IMR-90 (cell line): ENCODE measurements around the gene SLC26A1. TPM values are rescaled to one million over a fixed set of nuclear protein-coding genes. Genes with fewer than 3 reads are reported as not detected.

Experiments used
- ATAC-seq: fragments of 200-7000 bp; cut with Tn5 transposase; 2 replicates; pipeline ENCODE4 v1.9.1; 2020; ENCODE audit warnings: low read depth, mild to moderate bottlenecking, moderate library complexity
- BruUV-seq: library from RNA; stranded (reverse); fragments of 400-500 nt; replicated peaks from 2 replicates; lab custom pipeline; 2021; lab: Mats Ljungman, UMichigan
- CTCF ChIA-PET: fragments of 300-600 bp; formaldehyde crosslinking; extraction: SDS; loops from one replicate; lab custom pipeline; 2021; ENCODE audit warnings: antibody characterized with exemption; lab: Yijun Ruan, JAX
- POLR2A ChIA-PET: fragments of 300-600 bp; sonication (Branson Sonifier 250); formaldehyde crosslinking; loops from one replicate; lab custom pipeline; 2022; ENCODE audit warnings: antibody characterized with exemption; ENCODE audit not compliant: unreplicated experiment; lab: Charles Lee
- DNase-seq: peaks from one replicate; pipeline ENCODE4 v3.0.0; 2013
- H2AFZ ChIP-seq: replicated peaks from 2 replicates; pipeline ENCODE3; 2013; ENCODE audit warnings: low read length, mild to moderate bottlenecking; ENCODE audit not compliant: poor library complexity
- H2AK5ac ChIP-seq: 2 replicates; pipeline ENCODE4 v1.6.1; 2013; ENCODE audit warnings: low read depth, low read length, inconsistent platforms
- H2AK9ac ChIP-seq: replicated peaks from 2 replicates; pipeline ENCODE3; 2013; ENCODE audit warnings: mild to moderate bottlenecking, low read depth, low read length, moderate library complexity; ENCODE audit not compliant: poor library complexity
- H2BK120ac ChIP-seq: 2 replicates; pipeline ENCODE4 v1.6.1; 2013; ENCODE audit warnings: low read depth, low read length, inconsistent platforms
- H2BK15ac ChIP-seq: 3 replicates; pipeline ENCODE4 v1.6.1; 2013; ENCODE audit warnings: low read depth, low read length, inconsistent platforms
- H2BK20ac ChIP-seq: 2 replicates; pipeline ENCODE4 v1.6.1; 2013; ENCODE audit warnings: low read depth, mild to moderate bottlenecking, inconsistent platforms, low read length, moderate library complexity
- H2BK5ac ChIP-seq: 2 replicates; pipeline ENCODE4 v1.6.1; 2013; ENCODE audit warnings: mild to moderate bottlenecking, low read depth, low read length, inconsistent platforms; ENCODE audit not compliant: poor library complexity, severe bottlenecking
- H3K14ac ChIP-seq: replicated peaks from 2 replicates; pipeline ENCODE4 v1.6.1; 2013; ENCODE audit warnings: low read depth, low read length, inconsistent platforms
- H3K18ac ChIP-seq: 2 replicates; pipeline ENCODE4 v1.6.1; 2013; ENCODE audit warnings: low read depth, low read length, control low read depth
- H3K23ac ChIP-seq: 2 replicates; pipeline ENCODE4 v1.6.1; 2013; ENCODE audit warnings: low read depth, low read length, inconsistent platforms
- H3K27ac ChIP-seq: 2 replicates; pipeline ENCODE4 v1.5.1; 2013; ENCODE audit warnings: mild to moderate bottlenecking, control low read depth, low read length; ENCODE audit not compliant: insufficient read depth
- H3K27me3 ChIP-seq: 2 replicates; pipeline ENCODE4 v1.6.1; 2013; ENCODE audit warnings: low read length; ENCODE audit not compliant: control insufficient read depth, insufficient read depth
- H3K36me3 ChIP-seq: 2 replicates; pipeline ENCODE4 v1.6.1; 2013; ENCODE audit warnings: low read length, mixed read lengths; ENCODE audit not compliant: control insufficient read depth, insufficient read depth
- H3K4ac ChIP-seq: 2 replicates; pipeline ENCODE4 v1.6.1; 2013; ENCODE audit warnings: low read depth, low read length, inconsistent platforms
- H3K4me1 ChIP-seq: 2 replicates; pipeline ENCODE4 v1.6.1; 2013; ENCODE audit warnings: low read length, mixed read lengths; ENCODE audit not compliant: control insufficient read depth, insufficient read depth
- H3K4me2 ChIP-seq: 2 replicates; pipeline ENCODE4 v1.6.1; 2013; ENCODE audit warnings: low read depth, mild to moderate bottlenecking, control low read depth, low read length, moderate library complexity
- H3K4me3 ChIP-seq: 2 replicates; pipeline ENCODE4 v1.5.1; 2013; ENCODE audit warnings: low read depth, mild to moderate bottlenecking, control low read depth, low read length, moderate library complexity; ENCODE audit not compliant: insufficient read depth
- H3K56ac ChIP-seq: 2 replicates; pipeline ENCODE4 v1.6.1; 2013; ENCODE audit warnings: low read length, inconsistent platforms; ENCODE audit not compliant: insufficient read depth; ENCODE audit errors: extremely low read depth
- H3K79me1 ChIP-seq, 2 experiments: 2 replicates each; pipeline ENCODE4 v1.6.1; 2013; ENCODE audit warnings: low read length in 2 of 2, inconsistent platforms in 1 of 2, low read depth in 1 of 2
- H3K9ac ChIP-seq: 2 replicates; pipeline ENCODE4 v1.6.1; 2013; ENCODE audit warnings: low read depth, low read length, control low read depth
- H3K9me1 ChIP-seq: 2 replicates; pipeline ENCODE4 v1.6.1; 2013; ENCODE audit warnings: low read length, inconsistent platforms; ENCODE audit not compliant: insufficient read depth
- H3K9me3 ChIP-seq: 2 replicates; pipeline ENCODE4 v1.6.1; 2013; ENCODE audit warnings: low read length; ENCODE audit not compliant: control insufficient read depth, insufficient read depth
- H4K20me1 ChIP-seq: 2 replicates; pipeline ENCODE4 v1.6.1; 2013; ENCODE audit warnings: low read length, inconsistent platforms; ENCODE audit not compliant: insufficient read depth
- H4K5ac ChIP-seq: 2 replicates; pipeline ENCODE4 v1.6.1; 2013; ENCODE audit warnings: mild to moderate bottlenecking, low read depth, low read length, control low read depth
- H4K8ac ChIP-seq, 2 experiments: 2 replicates each; pipeline ENCODE4 v1.6.1; 2013; ENCODE audit warnings: low read depth in 2 of 2, low read length in 2 of 2, control low read depth in 1 of 2, inconsistent platforms in 1 of 2
- H4K91ac ChIP-seq: 2 replicates; pipeline ENCODE4 v1.6.1; 2013; ENCODE audit warnings: low read depth, low read length, inconsistent platforms; ENCODE audit not compliant: insufficient read depth
- CHD1 ChIP-seq: IDR thresholded peaks from 2 replicates; pipeline ENCODE4 v1.6.1; 2012; ENCODE audit warnings: low read depth, low read length, improper control_type of control experiment
- ELK1 ChIP-seq: fragments of 150-350 bp; IDR thresholded peaks from 2 replicates; pipeline ENCODE4 v1.6.1; 2016; ENCODE audit warnings: low read depth, mild to moderate bottlenecking, low read length, moderate library complexity, borderline replicate concordance
- FOS ChIP-seq: fragments of 150-350 bp; IDR thresholded peaks from 2 replicates; pipeline ENCODE4 v1.6.1; 2016; ENCODE audit warnings: low read depth, low read length
- MAZ ChIP-seq: IDR thresholded peaks from 2 replicates; pipeline ENCODE4 v1.6.1; 2012; ENCODE audit warnings: low read depth, mild to moderate bottlenecking, low read length, improper control_type of control experiment, moderate library complexity, borderline replicate concordance
- MXI1 ChIP-seq: IDR thresholded peaks from 2 replicates; pipeline ENCODE4 v1.6.1; 2012; ENCODE audit warnings: low read depth, mild to moderate bottlenecking, low read length, moderate library complexity, borderline replicate concordance
- POLR2A ChIP-seq: IDR thresholded peaks from 2 replicates; pipeline ENCODE4 v1.6.1; 2012; ENCODE audit warnings: mild to moderate bottlenecking, low read depth, low read length
- RAD21 ChIP-seq: IDR thresholded peaks from 2 replicates; pipeline ENCODE4 v1.6.1; 2012; ENCODE audit warnings: low read length, improper control_type of control experiment
- RFX5 ChIP-seq: IDR thresholded peaks from 2 replicates; pipeline ENCODE4 v1.8.0; 2012; ENCODE audit warnings: low read depth, mild to moderate bottlenecking, low read length, moderate library complexity
- WGBS, 2 experiments: methylation state at CpG; one replicate each; pipeline versions ENCODE4 v1.1.5 to v1.1.7; 2013; ENCODE audit warnings: missing lambda C conversion rate in 2 of 2; ENCODE audit not compliant: insufficient read length in 1 of 2; ENCODE audit errors: extremely low coverage in 2 of 2; 5-methylcytosine and 5-hydroxymethylcytosine counted together
- dilution Hi-C: fragments of 300-500 bp; cut with HindIII; formaldehyde crosslinking; loops from one replicate; pipeline ENCODE4 v1.14.3; 2018; ENCODE audit warnings: low sequenced_read_pairs; ENCODE audit not compliant: unreplicated experiment
- in situ Hi-C: fragments of 300-500 bp; cut with MboI; formaldehyde crosslinking; loops from 3 replicates; pipeline ENCODE4 v1.14.3; 2019; ENCODE audit warnings: low sequenced_read_pairs, inconsistent platforms, mixed read lengths
- intact Hi-C: fragments of 100-400 bp; cut with micrococcal nuclease; formaldehyde crosslinking; loops from 2 replicates; pipeline ENCODE4 v1.10.0; 2022
- polyA plus RNA-seq, 3 experiments: library from polyadenylated mRNA; depleted of rRNA; stranded (reverse); fragments of >200 nt; gene quantifications; 2 replicates each; pipeline ENCODE4 v1.2.3, GENCODE V29; 2012; ENCODE audit warnings: low replicate concordance in 1 of 3
- total RNA-seq: library from RNA; depleted of rRNA; stranded (reverse); fragments of >200 nt; gene quantifications from 2 replicates; pipeline ENCODE4 v1.2.3, GENCODE V29; 2012

The SLC26A1 gene
- total and polyA plus RNA-seq, 2 of the 4 experiments (the other 2 are of a cell fraction): 0.09 TPM; not detected in 1

GRCh38 chr4:1015746-1016145 lies 22.5 kb upstream of the SLC26A1 start:
- dilution Hi-C loops: no loop called here
- CTCF ChIA-PET: no interaction called here

More at GRCh38 chr4:1015746-1016145, 22.5 kb upstream of the SLC26A1 start:
- Histone ChIP-seq H3K14ac (no peak overlapping the region), H2AFZ (no peak overlapping the region), H4K91ac (no peak overlapping the region), H2AK5ac (no peak overlapping the region), H3K9me3 (no peaks in the 10 kb centered on the region), H3K27me3 (no peaks in the 10 kb centered on the region), H4K5ac (no peak overlapping the region), H2BK20ac (no peak overlapping the region), H3K4me2 (no peak overlapping the region), H3K36me3 (peaks cover 5% of the 10 kb centered on the region; the same call in 1 of the 2 replicates), H2BK120ac (no peak overlapping the region), H3K56ac (no peak overlapping the region), H3K4ac (no peak overlapping the region), H3K27ac (no peak overlapping the region), H3K9me1 (peaks cover 4% of the 10 kb centered on the region; the same call in 1 of the 2 replicates), H3K4me1 (peaks cover 2% of the 10 kb centered on the region; the same call in 1 of the 2 replicates), H3K79me1 (peaks cover 0 to 9% of the 10 kb centered on the region in 2 experiments; a peak in 2 of 4 replicates), H4K20me1 (peaks cover 30% of the 10 kb centered on the region), H2BK5ac (no peak overlapping the region), H3K4me3 (no peak overlapping the region), H2BK15ac (no peak overlapping the region), H3K23ac (no peak overlapping the region), H4K8ac (no peak overlapping the region), H2AK9ac (no peak overlapping the region), H3K9ac (no peak overlapping the region), H3K18ac (no peak overlapping the region)
- intact Hi-C loops: no loop called here
- BruUV-seq: no TSS peak
- DNase-seq: no peak
- 86% methylated on average over 6 of the region's 10 CpGs; no CpG with 5 or more reads in 1 of the 2 experiments for WGBS, 2 experiments
- TF ChIP-seq RAD21 (no peak), CHD1 (no peak), POLR2A (no peak), FOS (no peak), MXI1 (no peak), ELK1 (no peak), RFX5 (no peak), MAZ (no peak)
- in situ Hi-C loops: no loop called here
- POLR2A ChIA-PET: no interaction called here
- ATAC-seq: no peak
